ENCODE measurements around the gene KNDC1.

DNA sequence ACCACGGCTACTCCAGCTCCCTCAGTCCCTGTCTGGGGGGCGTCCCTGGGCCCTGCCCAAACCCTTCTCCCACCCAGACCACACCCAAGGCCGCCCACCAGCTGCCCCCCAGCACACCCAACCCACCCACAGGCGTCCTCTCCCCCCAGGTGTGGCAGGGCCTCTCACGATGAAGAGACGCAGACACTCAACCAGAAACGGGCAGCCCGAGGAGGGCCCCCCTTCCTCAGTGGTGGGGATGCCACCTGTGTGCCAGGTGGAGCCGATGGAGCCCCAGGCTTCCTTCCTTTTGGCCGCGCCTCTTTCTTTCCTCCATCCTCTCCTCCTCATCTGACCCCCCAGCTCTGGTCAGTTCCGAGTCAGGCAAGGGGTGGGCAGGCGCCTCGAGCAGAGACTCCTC is 43.6 kb upstream of the KNDC1 start:
- TF ChIP-seq, protein P1, sequence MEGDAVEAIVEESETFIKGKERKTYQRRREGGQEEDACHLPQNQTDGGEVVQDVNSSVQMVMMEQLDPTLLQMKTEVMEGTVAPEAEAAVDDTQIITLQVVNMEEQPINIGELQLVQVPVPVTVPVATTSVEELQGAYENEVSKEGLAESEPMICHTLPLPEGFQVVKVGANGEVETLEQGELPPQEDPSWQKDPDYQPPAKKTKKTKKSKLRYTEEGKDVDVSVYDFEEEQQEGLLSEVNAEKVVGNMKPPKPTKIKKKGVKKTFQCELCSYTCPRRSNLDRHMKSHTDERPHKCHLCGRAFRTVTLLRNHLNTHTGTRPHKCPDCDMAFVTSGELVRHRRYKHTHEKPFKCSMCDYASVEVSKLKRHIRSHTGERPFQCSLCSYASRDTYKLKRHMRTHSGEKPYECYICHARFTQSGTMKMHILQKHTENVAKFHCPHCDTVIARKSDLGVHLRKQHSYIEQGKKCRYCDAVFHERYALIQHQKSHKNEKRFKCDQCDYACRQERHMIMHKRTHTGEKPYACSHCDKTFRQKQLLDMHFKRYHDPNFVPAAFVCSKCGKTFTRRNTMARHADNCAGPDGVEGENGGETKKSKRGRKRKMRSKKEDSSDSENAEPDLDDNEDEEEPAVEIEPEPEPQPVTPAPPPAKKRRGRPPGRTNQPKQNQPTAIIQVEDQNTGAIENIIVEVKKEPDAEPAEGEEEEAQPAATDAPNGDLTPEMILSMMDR (IDR thresholded peaks at IDR 0.05; ENCODE audit: low read depth, low read length): no peak
- no peak for TF ChIP-seq POLR2A (IDR thresholded peaks at IDR 0.05; ENCODE audit: extremely low read depth, insufficient read length)
- TF ChIP-seq, protein P2, sequence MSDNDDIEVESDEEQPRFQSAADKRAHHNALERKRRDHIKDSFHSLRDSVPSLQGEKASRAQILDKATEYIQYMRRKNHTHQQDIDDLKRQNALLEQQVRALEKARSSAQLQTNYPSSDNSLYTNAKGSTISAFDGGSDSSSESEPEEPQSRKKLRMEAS (IDR thresholded peaks at IDR 0.05; ENCODE audit: low read depth, low read length): no peak

Data from NB4 (cell line).